ENCODE measurements around the gene HAX1.
"Not testable (repeated sequence)": the region's sequence is repeated elsewhere in the genome, so short reads cannot be mapped to it uniquely, and the experiment has no call there.

HAX1 gene

DNA sequence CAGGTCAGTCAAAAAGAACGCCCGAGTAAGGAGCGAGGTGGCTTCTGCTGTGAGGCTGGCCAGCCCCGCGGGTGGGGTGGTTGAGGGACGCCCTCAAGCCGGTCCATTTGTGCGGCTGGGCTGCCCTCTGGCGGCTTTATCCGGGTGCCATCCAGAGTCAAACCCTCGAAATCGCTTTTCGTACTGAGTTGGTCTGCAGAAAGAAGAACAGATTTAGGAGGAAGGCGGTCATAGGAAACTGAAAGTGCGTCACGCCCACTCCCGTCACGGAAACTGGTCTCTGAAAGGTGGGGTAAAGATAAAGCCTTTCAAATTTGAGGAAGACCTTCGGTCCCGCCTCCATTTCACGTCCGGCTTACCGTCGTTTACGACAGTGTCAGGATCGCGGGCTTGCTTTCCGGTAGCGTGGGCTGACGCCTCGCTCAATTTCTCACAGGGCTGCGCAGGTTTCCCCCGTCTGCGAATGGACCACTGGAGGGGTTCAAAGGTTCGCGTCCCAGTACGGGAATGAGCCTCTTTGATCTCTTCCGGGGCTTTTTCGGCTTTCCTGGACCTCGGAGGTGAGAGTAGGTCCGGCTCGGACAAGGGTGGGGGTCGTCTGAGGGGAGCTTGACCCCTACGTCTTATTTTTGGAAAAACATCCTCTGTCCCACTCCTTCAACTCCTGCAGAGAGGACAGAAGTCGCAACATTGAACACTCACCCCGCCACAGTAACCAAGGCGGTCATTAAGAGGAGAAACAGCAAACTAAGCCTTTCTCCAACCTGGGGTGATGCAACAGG, at the start of gene HAX1:
Gene HAX1, plus strand, starts transcription at position 413 of the 782 bp plus-strand sequence. Its CDS starts 95 bp downstream, at position 508.
- in situ Hi-C loops (cut with HindIII; ENCODE audit: low sequenced_read_pairs), result no loop called here

DNA sequence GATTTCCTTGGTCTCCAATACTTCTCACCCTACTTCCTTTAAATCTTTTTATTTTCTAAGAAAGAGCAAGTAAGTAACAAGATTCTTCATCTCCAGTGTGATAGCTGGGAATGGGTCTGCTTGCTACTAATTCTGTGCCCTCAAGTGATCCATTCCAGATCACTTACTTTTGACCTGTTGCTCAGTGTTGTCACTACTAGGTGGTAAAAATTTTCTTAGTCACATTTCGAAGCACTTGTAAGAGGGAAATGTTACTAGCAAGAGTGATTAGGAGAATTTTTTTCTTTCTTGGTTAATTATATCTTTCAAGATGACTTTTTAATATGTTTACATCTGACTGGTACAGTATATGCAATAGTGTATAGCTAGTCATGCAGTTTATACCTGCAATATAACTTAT, 49.5 kb upstream of the HAX1 start:
- in situ Hi-C loops (cut with HindIII; ENCODE audit: low sequenced_read_pairs), result no loop called here

GRCh38 chr1:154223621-154224020, 48.8 kb upstream of the HAX1 start:
- in situ Hi-C loops (cut with HindIII; ENCODE audit: low sequenced_read_pairs), result no loop called here

DNA sequence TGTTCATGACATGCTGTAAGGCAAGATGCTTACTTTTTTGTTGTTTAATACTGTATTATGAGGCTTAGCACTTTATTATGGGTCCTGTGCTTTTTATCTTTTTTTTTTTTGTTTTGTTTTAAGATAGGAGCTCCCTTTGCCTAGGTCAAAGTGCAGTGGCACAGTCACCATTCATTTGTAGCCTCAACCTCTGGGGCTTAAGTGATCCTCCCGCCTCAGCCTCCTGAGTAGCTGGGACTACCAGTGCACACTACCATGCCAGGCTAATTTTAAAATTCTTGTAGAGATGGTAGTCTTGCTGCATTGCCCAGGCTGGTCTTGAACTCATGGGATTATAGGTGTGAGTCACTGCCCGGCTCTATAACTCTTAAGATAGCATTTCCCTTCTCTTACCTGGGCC, 47.1 kb upstream of the HAX1 start:
- in situ Hi-C loops (cut with HindIII; ENCODE audit: low sequenced_read_pairs), result no loop called here

DNA sequence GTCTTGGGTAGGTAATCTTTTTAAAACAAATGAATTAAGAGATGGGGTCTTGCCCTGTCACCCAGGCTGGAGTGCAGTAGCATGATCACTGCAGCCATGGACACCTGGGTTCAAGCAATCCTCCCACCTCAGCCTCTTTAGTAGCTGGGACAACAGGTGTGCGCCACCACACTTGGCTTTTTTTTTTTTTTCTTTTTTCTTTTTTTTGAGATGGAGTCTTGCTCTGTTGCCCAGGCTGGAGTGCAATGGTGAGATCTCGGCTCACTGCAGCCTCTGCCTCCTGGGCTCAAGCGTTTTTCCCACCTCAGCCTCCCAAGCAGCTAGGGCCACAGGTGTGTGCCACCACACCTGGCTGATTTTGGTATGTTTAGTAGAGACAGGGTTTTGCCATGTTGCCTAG, 41.3 kb upstream of the HAX1 start:
- in situ Hi-C loops (cut with HindIII; ENCODE audit: low sequenced_read_pairs), result not testable (repeated sequence)

GRCh38 chr1:154233127-154233526, 39.3 kb upstream of the HAX1 start:
- in situ Hi-C loops (cut with HindIII; ENCODE audit: low sequenced_read_pairs), result not testable (repeated sequence)

- in situ Hi-C loops (cut with HindIII; ENCODE audit: low sequenced_read_pairs), result no loop called here
These were observed 35.6 kb upstream of the HAX1 start for GRCh38 chr1:154236855-154237254.

DNA sequence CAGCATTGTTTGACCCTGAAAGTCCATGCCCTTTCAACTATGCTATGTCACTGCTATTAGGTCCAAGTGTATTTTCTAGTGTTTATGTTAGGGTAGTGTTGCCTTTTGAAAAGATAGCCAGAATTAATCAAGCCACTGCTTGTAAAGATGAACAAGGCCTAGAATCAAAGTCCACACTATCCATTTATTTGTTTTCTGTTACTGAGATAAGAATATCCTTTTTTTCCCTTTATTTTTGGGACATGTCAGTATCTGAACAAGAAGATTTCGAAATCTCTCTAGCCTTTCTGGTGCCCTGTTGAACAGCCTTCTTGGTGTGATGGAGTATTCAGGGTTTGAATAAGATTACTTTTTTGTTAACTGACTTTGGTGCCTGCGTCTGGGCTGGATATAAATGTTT, 35.0 kb upstream of the HAX1 start:
- in situ Hi-C loops (cut with HindIII; ENCODE audit: low sequenced_read_pairs), result no loop called here

DNA sequence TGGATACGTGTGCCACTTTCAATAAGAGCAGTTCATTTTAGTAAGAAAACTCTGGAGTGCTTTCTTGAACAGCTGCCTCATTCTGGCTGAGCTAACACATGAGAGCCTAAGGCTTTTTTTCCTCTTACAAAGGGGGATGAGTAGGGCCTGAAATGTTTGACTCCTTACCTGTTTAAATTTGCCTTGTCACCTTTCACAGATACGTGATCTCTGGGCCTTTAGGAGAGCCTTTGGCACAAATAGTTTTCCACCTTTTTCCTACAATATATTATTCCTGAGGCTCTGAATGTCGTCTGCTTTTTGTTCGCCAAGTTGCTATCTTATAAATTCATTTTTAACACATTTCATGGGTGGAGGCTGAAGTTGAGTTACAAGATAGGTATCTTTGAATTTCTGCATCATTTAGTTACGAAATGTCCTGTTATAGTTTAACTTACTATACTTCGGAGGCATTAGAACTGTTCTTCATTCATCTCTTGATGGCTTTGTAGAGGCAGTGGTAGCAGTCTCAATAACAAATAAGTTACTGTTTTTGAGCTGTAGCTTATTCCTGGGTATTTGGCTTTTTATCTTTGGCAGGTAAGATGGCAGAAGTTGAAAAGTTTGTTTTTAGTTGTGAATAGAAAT, 34.4 kb upstream of the HAX1 start:
- in situ Hi-C loops (cut with HindIII; ENCODE audit: low sequenced_read_pairs), result no loop called here

- in situ Hi-C loops (cut with HindIII; ENCODE audit: low sequenced_read_pairs), result no loop called here
These were observed 32.9 kb upstream of the HAX1 start for GRCh38 chr1:154239491-154239890.

DNA sequence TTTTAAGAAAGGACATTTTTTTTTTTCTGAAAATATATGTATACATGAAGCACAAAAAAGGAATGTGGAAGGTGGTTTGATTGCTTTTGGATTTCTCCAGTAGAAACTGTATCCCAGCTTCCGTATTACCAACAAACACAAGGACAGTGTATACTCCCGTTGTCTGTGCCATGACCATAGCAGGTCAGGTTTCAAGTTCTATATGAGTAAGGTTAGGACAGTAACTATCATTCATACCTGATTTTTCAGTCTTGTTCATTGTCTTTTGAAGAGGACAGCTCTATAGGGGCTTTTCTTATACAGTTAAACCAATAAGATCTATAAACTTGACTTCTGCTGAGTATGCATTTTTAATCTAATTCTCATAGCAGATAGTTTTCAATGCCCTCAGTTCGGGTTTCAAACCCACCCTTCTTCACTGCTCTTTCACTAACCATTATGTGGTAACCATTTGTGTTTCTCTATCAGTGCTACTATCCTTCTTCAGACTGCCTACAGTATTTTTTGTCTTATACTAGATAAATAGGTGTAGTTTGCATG, 32.1 kb upstream of the HAX1 start:
- in situ Hi-C loops (cut with HindIII; ENCODE audit: low sequenced_read_pairs), result no loop called here

DNA sequence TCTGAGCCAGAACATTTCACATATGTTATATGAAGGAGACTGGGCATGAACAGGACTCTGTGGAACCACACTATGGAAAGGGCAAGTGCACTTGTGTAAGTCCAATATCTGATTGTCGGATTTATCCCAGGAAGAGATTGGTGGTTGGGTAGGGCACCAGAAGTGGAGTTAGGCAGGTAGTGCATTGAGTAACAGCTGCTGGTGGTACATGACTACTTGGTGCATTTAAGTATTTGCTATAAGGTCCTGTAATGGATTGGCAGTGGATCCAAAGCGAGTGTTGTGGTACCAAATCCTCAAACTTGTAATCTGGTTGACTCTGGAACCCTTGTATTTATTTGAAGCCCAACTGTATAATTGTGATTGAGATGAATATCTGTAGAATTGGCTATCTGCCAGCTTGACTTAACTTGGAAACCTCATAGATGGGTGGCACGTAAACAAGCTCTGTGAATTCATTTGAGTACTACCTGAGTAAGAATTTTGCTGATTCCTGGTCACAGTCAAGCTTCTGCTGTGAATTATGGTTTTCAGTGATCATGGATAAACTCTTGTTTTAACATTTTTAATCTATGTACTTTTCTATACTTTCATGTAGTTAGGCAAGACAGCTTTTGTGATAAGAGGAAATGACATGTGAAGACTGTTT, 30.6 kb upstream of the HAX1 start:
- in situ Hi-C loops (cut with HindIII; ENCODE audit: low sequenced_read_pairs), result no loop called here

- in situ Hi-C loops (cut with HindIII; ENCODE audit: low sequenced_read_pairs), result no loop called here
These were observed 18.8 kb upstream of the HAX1 start for GRCh38 chr1:154253671-154254070.

DNA sequence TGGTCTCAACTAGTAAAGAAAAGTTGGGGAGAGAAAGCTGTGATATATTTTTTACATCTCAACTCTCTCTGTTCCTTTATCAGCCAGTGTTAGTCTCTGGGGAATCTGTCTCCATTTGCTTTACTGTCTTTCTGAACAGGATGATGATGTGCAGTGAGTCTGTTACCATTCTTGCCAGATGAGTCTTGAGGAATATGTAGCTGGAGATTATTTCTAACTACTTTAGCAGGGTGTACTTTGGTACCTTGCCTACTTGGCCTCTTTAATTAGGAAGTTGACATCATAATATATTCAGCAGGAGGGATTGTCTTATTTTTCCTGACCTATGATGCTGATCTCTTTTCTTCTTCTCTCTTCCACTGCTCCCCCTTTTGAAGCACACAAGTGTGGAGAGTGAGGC, 15.7 kb upstream of the HAX1 start:
- in situ Hi-C loops (cut with HindIII; ENCODE audit: low sequenced_read_pairs), result loop anchor here (5.0 kb wide), 1 partner anchor 59 kb away; no protein-coding TSS in a partner anchor

GRCh38 chr1:154258784-154259183, 13.6 kb upstream of the HAX1 start:
- in situ Hi-C loops (cut with HindIII; ENCODE audit: low sequenced_read_pairs), result loop anchor here (5.0 kb wide), 1 partner anchor 61 kb away; no protein-coding TSS in a partner anchor

- in situ Hi-C loops (cut with HindIII; ENCODE audit: low sequenced_read_pairs), result no loop called here
These were observed 12.3 kb upstream of the HAX1 start for GRCh38 chr1:154260127-154260526.

DNA sequence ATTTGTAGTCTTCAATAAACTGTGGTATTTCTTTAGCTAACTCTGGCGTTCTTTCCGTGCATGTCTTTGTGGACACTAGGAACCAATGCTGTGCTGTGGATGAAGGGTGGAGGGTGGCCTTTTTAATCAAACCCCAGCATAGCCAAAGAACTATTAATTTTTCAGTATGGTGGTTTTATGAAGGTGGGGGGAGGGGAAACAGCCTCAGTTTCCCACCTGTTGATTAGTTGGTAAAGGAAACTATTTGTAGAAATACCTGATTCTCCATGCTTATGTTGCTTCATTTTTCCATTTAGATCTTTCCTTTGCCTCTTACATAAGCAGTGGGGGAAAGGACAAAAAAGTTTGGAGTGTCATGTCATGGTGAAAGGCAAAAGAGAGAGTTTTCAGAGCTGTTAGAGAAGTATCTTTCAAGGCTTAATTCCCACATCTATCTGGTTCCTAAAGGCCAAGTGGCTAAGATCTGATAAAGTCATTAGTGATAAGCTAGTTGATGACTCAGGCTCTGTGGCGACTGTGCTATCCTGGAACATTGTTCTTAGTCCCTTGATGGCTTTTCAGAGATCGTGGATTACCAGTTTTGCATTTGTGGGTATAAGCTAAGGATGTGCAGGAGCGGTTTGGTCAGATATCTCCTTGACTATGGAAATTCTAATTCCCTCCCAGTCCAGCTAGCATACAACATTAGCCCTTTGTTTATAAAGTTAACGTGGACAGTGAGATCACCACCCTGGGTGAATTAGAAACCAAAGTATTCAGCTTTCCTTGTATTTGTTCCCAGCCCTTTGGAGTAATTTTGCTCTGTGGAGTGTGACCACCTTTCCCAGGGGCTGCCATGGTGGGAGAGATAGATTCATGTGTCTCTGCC, 8.7 kb upstream of the HAX1 start:
- in situ Hi-C loops (cut with HindIII; ENCODE audit: low sequenced_read_pairs), result no loop called here

DNA sequence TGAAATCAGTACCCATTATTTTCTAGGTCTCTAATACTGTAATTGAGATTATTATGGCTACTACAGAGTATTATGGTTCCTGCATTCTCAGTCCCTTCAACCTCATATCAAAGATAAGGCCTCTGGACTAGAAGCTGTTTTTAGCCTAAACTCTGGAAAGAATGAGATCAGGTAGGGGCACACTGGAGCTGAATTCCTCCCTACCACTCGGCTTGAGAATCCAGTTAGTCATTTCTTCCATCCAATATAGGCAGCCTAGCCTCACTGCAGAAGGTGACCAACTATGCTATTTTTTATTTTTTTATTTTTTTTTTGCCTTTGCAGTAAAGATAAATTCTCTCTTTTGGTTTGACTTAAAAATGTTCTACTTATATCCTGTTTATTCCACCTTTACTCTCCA, 8.0 kb upstream of the HAX1 start:
- in situ Hi-C loops (cut with HindIII; ENCODE audit: low sequenced_read_pairs), result no loop called here

- in situ Hi-C loops (cut with HindIII; ENCODE audit: low sequenced_read_pairs), result no loop called here
These were observed 6.8 kb upstream of the HAX1 start for GRCh38 chr1:154265586-154265985.

- in situ Hi-C loops (cut with HindIII; ENCODE audit: low sequenced_read_pairs), result no loop called here
These were observed 1.6 kb upstream of the HAX1 start for GRCh38 chr1:154270833-154271232.
